Measurements from ENCODE around the gene SPPL3. TPM values are rescaled to one million over a fixed set of nuclear protein-coding genes. Genes with fewer than 3 reads are reported as not detected.

SPPL3 gene
- total RNA-seq, 1 donor from 2014 or later, result 10.4 TPM

GRCh38 chr12:120921637-120922036 lies 17.5 kb upstream of the SPPL3 start:
- H3K36me3 ChIP-seq (ENCODE audit: control insufficient read depth in 3 of 3, insufficient read depth in 3 of 3, low read length in 3 of 3), result no peaks in the 10 kb centered on the region
- no peaks in the 10 kb centered on the region for H3K27me3 ChIP-seq (ENCODE audit: control insufficient read depth in 3 of 3, insufficient read depth in 3 of 3, low read length in 3 of 3)
- H3K4me1 ChIP-seq (ENCODE audit: control insufficient read depth in 3 of 3, insufficient read depth in 3 of 3, low read length in 3 of 3), result no peaks in the 10 kb centered on the region
- H3K9me3 ChIP-seq (ENCODE audit: control insufficient read depth in 3 of 3, low read length in 3 of 3), result no peaks in the 10 kb centered on the region
- no peak overlapping the region for H3K27ac ChIP-seq (ENCODE audit: low read depth, low read length)
- no peak overlapping the region for H3K9ac ChIP-seq (ENCODE audit: low read depth in 1 of 3, low read length in 3 of 3)
- no peak overlapping the region for H3K4me3 ChIP-seq (ENCODE audit: low read length in 3 of 3)

- Histone ChIP-seq H3K27me3 (ENCODE audit: control insufficient read depth in 3 of 3, insufficient read depth in 3 of 3, low read length in 3 of 3) (no peaks in the 10 kb centered on the region), H3K9me3 (ENCODE audit: control insufficient read depth in 3 of 3, low read length in 3 of 3) (no peaks in the 10 kb centered on the region), H3K27ac (ENCODE audit: low read depth, low read length) (no peak overlapping the region), H3K9ac (ENCODE audit: low read depth in 1 of 3, low read length in 3 of 3) (no peak overlapping the region), H3K4me1 (ENCODE audit: control insufficient read depth in 3 of 3, insufficient read depth in 3 of 3, low read length in 3 of 3) (no peaks in the 10 kb centered on the region), H3K4me3 (ENCODE audit: low read length in 3 of 3) (no peak overlapping the region), H3K36me3 (ENCODE audit: control insufficient read depth in 3 of 3, insufficient read depth in 3 of 3, low read length in 3 of 3) (no peaks in the 10 kb centered on the region)
Observed at GRCh38 chr12:120920178-120920577, 16.0 kb upstream of the SPPL3 start.

- H3K9me3 ChIP-seq (ENCODE audit: control insufficient read depth in 3 of 3, low read length in 3 of 3), result no peaks in the 10 kb centered on the region
- H3K4me1 ChIP-seq (ENCODE audit: control insufficient read depth in 3 of 3, insufficient read depth in 3 of 3, low read length in 3 of 3), result no peaks in the 10 kb centered on the region
- H3K9ac ChIP-seq (ENCODE audit: low read depth in 1 of 3, low read length in 3 of 3), result no peak overlapping the region
- no peak overlapping the region for H3K27ac ChIP-seq (ENCODE audit: low read depth, low read length)
- H3K27me3 ChIP-seq (ENCODE audit: control insufficient read depth in 3 of 3, insufficient read depth in 3 of 3, low read length in 3 of 3), result no peaks in the 10 kb centered on the region
- H3K4me3 ChIP-seq (ENCODE audit: low read length in 3 of 3), result no peak overlapping the region
- H3K36me3 ChIP-seq (ENCODE audit: control insufficient read depth in 3 of 3, insufficient read depth in 3 of 3, low read length in 3 of 3), result no peaks in the 10 kb centered on the region
Observed at GRCh38 chr12:120917748-120918147, 13.6 kb upstream of the SPPL3 start.

GRCh38 chr12:120916561-120916960 lies 12.4 kb upstream of the SPPL3 start:
- H3K4me3 ChIP-seq (ENCODE audit: low read length in 3 of 3), result no peak overlapping the region
- H3K9ac ChIP-seq (ENCODE audit: low read depth in 1 of 3, low read length in 3 of 3), result no peak overlapping the region
- H3K36me3 ChIP-seq (ENCODE audit: control insufficient read depth in 3 of 3, insufficient read depth in 3 of 3, low read length in 3 of 3), result no peaks in the 10 kb centered on the region
- no peaks in the 10 kb centered on the region for H3K9me3 ChIP-seq (ENCODE audit: control insufficient read depth in 3 of 3, low read length in 3 of 3)
- no peaks in the 10 kb centered on the region for H3K27me3 ChIP-seq (ENCODE audit: control insufficient read depth in 3 of 3, insufficient read depth in 3 of 3, low read length in 3 of 3)
- H3K27ac ChIP-seq (ENCODE audit: low read depth, low read length), result no peak overlapping the region
- no peaks in the 10 kb centered on the region for H3K4me1 ChIP-seq (ENCODE audit: control insufficient read depth in 3 of 3, insufficient read depth in 3 of 3, low read length in 3 of 3)

- no peak overlapping the region for H3K27ac ChIP-seq (ENCODE audit: low read depth, low read length)
- H3K4me3 ChIP-seq (ENCODE audit: low read length in 3 of 3), result no peak overlapping the region
- no peaks in the 10 kb centered on the region for H3K36me3 ChIP-seq (ENCODE audit: control insufficient read depth in 3 of 3, insufficient read depth in 3 of 3, low read length in 3 of 3)
- no peaks in the 10 kb centered on the region for H3K27me3 ChIP-seq (ENCODE audit: control insufficient read depth in 3 of 3, insufficient read depth in 3 of 3, low read length in 3 of 3)
- no peaks in the 10 kb centered on the region for H3K9me3 ChIP-seq (ENCODE audit: control insufficient read depth in 3 of 3, low read length in 3 of 3)
- H3K9ac ChIP-seq (ENCODE audit: low read depth in 1 of 3, low read length in 3 of 3), result no peak overlapping the region
- no peaks in the 10 kb centered on the region for H3K4me1 ChIP-seq (ENCODE audit: control insufficient read depth in 3 of 3, insufficient read depth in 3 of 3, low read length in 3 of 3)
Observed at GRCh38 chr12:120914794-120915193, 10.6 kb upstream of the SPPL3 start.

GRCh38 chr12:120909633-120910298 lies 5.6 kb upstream of the SPPL3 start:
- Histone ChIP-seq H3K9me3 (ENCODE audit: control insufficient read depth in 3 of 3, low read length in 3 of 3) (no peaks in the 10 kb centered on the region), H3K4me1 (ENCODE audit: control insufficient read depth in 3 of 3, insufficient read depth in 3 of 3, low read length in 3 of 3) (peaks cover 0 to 18% (median 16%) of the 10 kb centered on the region in 3 donors), H3K27ac (ENCODE audit: low read depth, low read length) (no peak overlapping the region), H3K36me3 (ENCODE audit: control insufficient read depth in 3 of 3, insufficient read depth in 3 of 3, low read length in 3 of 3) (no peaks in the 10 kb centered on the region), H3K4me3 (ENCODE audit: low read length in 3 of 3) (no peak overlapping the region), H3K9ac (ENCODE audit: low read depth in 1 of 3, low read length in 3 of 3) (no peak overlapping the region), H3K27me3 (ENCODE audit: control insufficient read depth in 3 of 3, insufficient read depth in 3 of 3, low read length in 3 of 3) (no peaks in the 10 kb centered on the region)

- H3K36me3 ChIP-seq (ENCODE audit: control insufficient read depth in 3 of 3, insufficient read depth in 3 of 3, low read length in 3 of 3), result peaks cover 0 to 2% (median 0%) of the 10 kb centered on the region in 3 donors
- peaks cover 6 to 30% (median 28%) of the 10 kb centered on the region in 3 donors for H3K4me1 ChIP-seq (ENCODE audit: control insufficient read depth in 3 of 3, insufficient read depth in 3 of 3, low read length in 3 of 3)
- no peak overlapping the region for H3K4me3 ChIP-seq (ENCODE audit: low read length in 3 of 3)
- peak overlapping the region; percentile 9 for H3K27ac ChIP-seq (ENCODE audit: low read depth, low read length)
- no peak overlapping the region for H3K9ac ChIP-seq (ENCODE audit: low read depth in 1 of 3, low read length in 3 of 3)
- no peaks in the 10 kb centered on the region for H3K9me3 ChIP-seq (ENCODE audit: control insufficient read depth in 3 of 3, low read length in 3 of 3)
- no peaks in the 10 kb centered on the region for H3K27me3 ChIP-seq (ENCODE audit: control insufficient read depth in 3 of 3, insufficient read depth in 3 of 3, low read length in 3 of 3)
Observed at GRCh38 chr12:120905856-120906384, 1.8 kb upstream of the SPPL3 start.

GRCh38 chr12:120903412-120904196 lies 554 bp downstream of the SPPL3 start:
- H3K27ac ChIP-seq (ENCODE audit: low read depth, low read length), result peak overlapping the region; percentile 78
- no peaks in the 10 kb centered on the region for H3K9me3 ChIP-seq (ENCODE audit: control insufficient read depth in 3 of 3, low read length in 3 of 3)
- H3K4me3 ChIP-seq (ENCODE audit: low read length in 3 of 3), result peak overlapping the region; percentile 90 to 94 (median 91)
- H3K9ac ChIP-seq (ENCODE audit: low read depth in 1 of 3, low read length in 3 of 3), result peak overlapping the region; percentile 74 to 92 (median 87)
- no peaks in the 10 kb centered on the region for H3K27me3 ChIP-seq (ENCODE audit: control insufficient read depth in 3 of 3, insufficient read depth in 3 of 3, low read length in 3 of 3)
- peaks cover 0 to 2% (median 0%) of the 10 kb centered on the region in 3 donors for H3K36me3 ChIP-seq (ENCODE audit: control insufficient read depth in 3 of 3, insufficient read depth in 3 of 3, low read length in 3 of 3)
- H3K4me1 ChIP-seq (ENCODE audit: control insufficient read depth in 3 of 3, insufficient read depth in 3 of 3, low read length in 3 of 3), result peaks cover 6 to 30% (median 28%) of the 10 kb centered on the region in 3 donors

- Histone ChIP-seq H3K4me1 (ENCODE audit: control insufficient read depth in 3 of 3, insufficient read depth in 3 of 3, low read length in 3 of 3) (peaks cover 6 to 30% (median 28%) of the 10 kb centered on the region in 3 donors), H3K4me3 (ENCODE audit: low read length in 3 of 3) (peak overlapping the region; percentile 90 to 94 (median 91)), H3K36me3 (ENCODE audit: control insufficient read depth in 3 of 3, insufficient read depth in 3 of 3, low read length in 3 of 3) (peaks cover 0 to 2% (median 0%) of the 10 kb centered on the region in 3 donors), H3K27ac (ENCODE audit: low read depth, low read length) (peak overlapping the region; percentile 78), H3K9me3 (ENCODE audit: control insufficient read depth in 3 of 3, low read length in 3 of 3) (no peaks in the 10 kb centered on the region), H3K9ac (ENCODE audit: low read depth in 1 of 3, low read length in 3 of 3) (peak overlapping the region; percentile 74 to 92 (median 87)), H3K27me3 (ENCODE audit: control insufficient read depth in 3 of 3, insufficient read depth in 3 of 3, low read length in 3 of 3) (no peaks in the 10 kb centered on the region)
Observed at GRCh38 chr12:120902846-120903411, 1.2 kb downstream of the SPPL3 start.
